ENCODE results near the gene CAMK2D. TPM values are rescaled to one million over a fixed set of nuclear protein-coding genes. Genes with fewer than 3 reads are reported as not detected.

CAMK2D gene
- total RNA-seq, 1 experiment from 2014 or later, result 7.1 TPM

DNA sequence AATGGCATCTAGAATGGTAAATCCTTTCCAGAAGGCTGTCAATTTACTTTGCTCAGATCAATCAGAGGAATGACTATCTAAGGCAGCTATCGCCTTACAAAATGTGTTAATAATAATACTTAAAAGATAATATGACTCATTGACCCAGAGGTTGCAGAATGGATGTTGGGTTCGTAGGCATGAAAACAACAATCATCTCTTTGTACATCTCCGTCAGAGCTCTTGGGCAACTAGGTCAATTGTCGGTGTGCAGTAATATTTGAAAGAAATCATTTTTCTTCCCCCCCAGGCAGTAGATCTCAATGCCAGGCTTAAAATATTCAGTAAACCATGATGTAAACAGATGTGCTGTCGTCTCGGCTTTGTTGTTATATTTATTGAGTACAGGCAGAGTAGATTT, 165.1 kb downstream of the CAMK2D start:
- no peak for DNase-seq
- no peaks in the 10 kb centered on the region for H3F3A ChIP-seq (ENCODE audit: insufficient read depth, low read depth)
- intact Hi-C loops (cut with micrococcal nuclease; ENCODE audit: unreplicated experiment), result no loop called here
- BruUV-seq (replicated peaks), result no TSS peak
- no peaks in the 10 kb centered on the region for H3K9me3 ChIP-seq (ENCODE audit: insufficient read depth, low read depth)
- no peaks in the 10 kb centered on the region for H3K36me3 ChIP-seq (ENCODE audit: low read depth)
- no peak overlapping the region for H3K4me2 ChIP-seq
- H3K27ac ChIP-seq, result no peak overlapping the region
- ChIA-PET POLR2A (ENCODE audit: unreplicated experiment) (no interaction called here), CTCF (no interaction called here)
- no peak overlapping the region for H2AFZ ChIP-seq
- no peak overlapping the region for H3K4me3 ChIP-seq
- H3K4me1 ChIP-seq (replicated peaks; ENCODE audit: insufficient read depth), result no peaks in the 10 kb centered on the region
- H3K27me3 ChIP-seq (ENCODE audit: insufficient read depth, low read depth), result no peaks in the 10 kb centered on the region
- no peaks in the 10 kb centered on the region for H3K79me2 ChIP-seq (ENCODE audit: low read depth)
- no peaks in the 10 kb centered on the region for H4K20me1 ChIP-seq (ENCODE audit: insufficient read depth)
- TF ChIP-seq, protein P1, sequence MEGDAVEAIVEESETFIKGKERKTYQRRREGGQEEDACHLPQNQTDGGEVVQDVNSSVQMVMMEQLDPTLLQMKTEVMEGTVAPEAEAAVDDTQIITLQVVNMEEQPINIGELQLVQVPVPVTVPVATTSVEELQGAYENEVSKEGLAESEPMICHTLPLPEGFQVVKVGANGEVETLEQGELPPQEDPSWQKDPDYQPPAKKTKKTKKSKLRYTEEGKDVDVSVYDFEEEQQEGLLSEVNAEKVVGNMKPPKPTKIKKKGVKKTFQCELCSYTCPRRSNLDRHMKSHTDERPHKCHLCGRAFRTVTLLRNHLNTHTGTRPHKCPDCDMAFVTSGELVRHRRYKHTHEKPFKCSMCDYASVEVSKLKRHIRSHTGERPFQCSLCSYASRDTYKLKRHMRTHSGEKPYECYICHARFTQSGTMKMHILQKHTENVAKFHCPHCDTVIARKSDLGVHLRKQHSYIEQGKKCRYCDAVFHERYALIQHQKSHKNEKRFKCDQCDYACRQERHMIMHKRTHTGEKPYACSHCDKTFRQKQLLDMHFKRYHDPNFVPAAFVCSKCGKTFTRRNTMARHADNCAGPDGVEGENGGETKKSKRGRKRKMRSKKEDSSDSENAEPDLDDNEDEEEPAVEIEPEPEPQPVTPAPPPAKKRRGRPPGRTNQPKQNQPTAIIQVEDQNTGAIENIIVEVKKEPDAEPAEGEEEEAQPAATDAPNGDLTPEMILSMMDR (conservative IDR thresholded peaks at IDR 0.05), result no peak
- no peak for TF ChIP-seq EZH2 (IDR thresholded peaks at IDR 0.05; ENCODE audit: low read depth)
- H3K9me2 ChIP-seq (ENCODE audit: insufficient read depth), result no peaks in the 10 kb centered on the region; the same call in 1 of the 2 replicates

DNA sequence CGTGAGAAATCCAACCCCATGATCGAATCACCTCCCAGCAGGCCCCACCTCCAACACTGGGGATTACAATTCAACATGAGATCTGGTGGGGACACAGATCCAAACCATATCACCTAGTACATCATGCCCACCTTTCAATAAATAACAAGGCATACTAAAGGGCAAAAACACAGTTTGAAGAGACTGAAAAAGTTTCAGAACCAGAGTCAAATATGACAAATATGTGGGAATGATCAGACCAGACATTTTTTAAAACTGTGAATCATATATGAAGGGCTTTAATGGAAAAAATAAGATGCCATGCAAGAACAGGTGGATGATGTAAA, 167.3 kb downstream of the CAMK2D start:
- TF ChIP-seq, protein P1 (conservative IDR thresholded peaks at IDR 0.05), result no peak
- no peak for TF ChIP-seq EZH2 (IDR thresholded peaks at IDR 0.05; ENCODE audit: low read depth)
- Histone ChIP-seq H3K9me2 (ENCODE audit: insufficient read depth) (no peaks in the 10 kb centered on the region), H3K4me3 (no peak overlapping the region), H3K79me2 (ENCODE audit: low read depth) (no peaks in the 10 kb centered on the region), H3K36me3 (ENCODE audit: low read depth) (no peaks in the 10 kb centered on the region), H3K4me1 (replicated peaks; ENCODE audit: insufficient read depth) (no peaks in the 10 kb centered on the region), H3K27ac (no peak overlapping the region), H3K4me2 (no peak overlapping the region), H3F3A (ENCODE audit: insufficient read depth, low read depth) (no peaks in the 10 kb centered on the region), H3K27me3 (ENCODE audit: insufficient read depth, low read depth) (no peaks in the 10 kb centered on the region), H2AFZ (no peak overlapping the region), H3K9me3 (ENCODE audit: insufficient read depth, low read depth) (no peaks in the 10 kb centered on the region), H4K20me1 (ENCODE audit: insufficient read depth) (no peaks in the 10 kb centered on the region)
- ChIA-PET POLR2A (ENCODE audit: unreplicated experiment) (no interaction called here), CTCF (no interaction called here)
- BruUV-seq (replicated peaks), result no TSS peak
- no peak for DNase-seq
- intact Hi-C loops (cut with micrococcal nuclease; ENCODE audit: unreplicated experiment), result no loop called here

DNA sequence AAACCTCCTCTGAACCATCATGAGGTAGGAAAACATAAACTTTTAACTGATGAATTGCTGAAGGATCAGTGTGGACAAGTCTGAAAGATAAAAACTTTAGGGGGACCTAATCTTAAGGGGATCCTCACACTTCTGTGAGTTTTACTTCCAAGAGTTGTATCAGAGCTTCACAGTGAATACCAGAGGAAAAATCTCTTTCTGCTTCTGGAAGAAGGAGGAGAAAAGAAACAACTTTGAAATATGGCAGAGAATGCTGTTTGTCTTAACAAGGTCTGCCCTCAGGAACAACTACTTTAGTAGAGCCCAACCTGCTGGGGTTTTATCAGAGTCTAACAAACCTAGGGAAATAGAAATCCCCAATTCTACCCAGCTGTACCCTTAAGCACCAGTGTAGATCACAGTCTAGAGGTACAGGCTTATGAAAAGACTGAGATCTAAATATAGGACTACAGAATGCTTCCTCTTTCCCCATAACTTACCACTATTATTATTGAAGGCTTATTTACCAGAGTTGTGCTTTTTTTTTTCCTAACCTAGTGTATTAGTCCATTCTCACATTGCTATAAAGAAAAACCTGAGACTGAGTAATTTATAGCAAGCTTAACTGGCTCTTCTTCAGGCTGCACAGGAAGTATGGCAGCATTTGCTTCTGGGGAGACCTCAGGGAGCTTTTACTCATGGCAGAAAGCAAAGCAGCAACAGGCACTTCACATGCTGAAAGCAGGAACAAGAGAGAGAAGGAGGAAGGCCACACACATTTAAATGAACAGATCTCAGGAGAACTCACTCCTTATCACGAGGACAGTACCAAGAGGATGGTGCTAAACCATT, 167.9 kb downstream of the CAMK2D start:
- Histone ChIP-seq H3K4me1 (replicated peaks; ENCODE audit: insufficient read depth) (no peaks in the 10 kb centered on the region), H3K9me3 (ENCODE audit: insufficient read depth, low read depth) (no peaks in the 10 kb centered on the region), H3K4me2 (no peak overlapping the region), H3K27me3 (ENCODE audit: insufficient read depth, low read depth) (no peaks in the 10 kb centered on the region), H3K4me3 (no peak overlapping the region), H4K20me1 (ENCODE audit: insufficient read depth) (no peaks in the 10 kb centered on the region), H3K36me3 (ENCODE audit: low read depth) (no peaks in the 10 kb centered on the region), H3K27ac (no peak overlapping the region), H3K79me2 (ENCODE audit: low read depth) (no peaks in the 10 kb centered on the region), H2AFZ (no peak overlapping the region), H3K9me2 (ENCODE audit: insufficient read depth) (no peaks in the 10 kb centered on the region), H3F3A (ENCODE audit: insufficient read depth, low read depth) (no peaks in the 10 kb centered on the region)
- no TSS peak for BruUV-seq (replicated peaks)
- intact Hi-C loops (cut with micrococcal nuclease; ENCODE audit: unreplicated experiment), result no loop called here
- CTCF ChIA-PET, result no interaction called here
- TF ChIP-seq EZH2 (IDR thresholded peaks at IDR 0.05; ENCODE audit: low read depth), result no peak
- TF ChIP-seq, protein P1 (conservative IDR thresholded peaks at IDR 0.05), result no peak
- POLR2A ChIA-PET (ENCODE audit: unreplicated experiment), result no interaction called here
- DNase-seq, result no peak

Measured in PC-9 (cell line).